Sigmoid colon (tissue), 7 donors: Measurements from ENCODE around the gene RIMBP2. TPM values are rescaled to one million over a fixed set of nuclear protein-coding genes. Genes with fewer than 3 reads are reported as not detected.

Experiments used
- DNase-seq: peaks from one replicate; pipeline ENCODE4 v3.0.0-alpha.2; 2019
- H3K27ac ChIP-seq, 4 donors: fragments of 200-600 bp; sonication (generic); one replicate each; pipeline ENCODE4 v1.5.1; 2016 to 2019; ENCODE audit warnings: mild to moderate bottlenecking in 1 of 4
- H3K27me3 ChIP-seq, 3 donors: fragments of 200-600 bp; sonication (generic); one replicate each; pipeline ENCODE4 v1.5.1; 2019; ENCODE audit warnings: mild to moderate bottlenecking in 1 of 3
- H3K36me3 ChIP-seq, 4 donors: fragments of 200-600 bp; sonication (generic); one replicate each; pipeline ENCODE4 v1.5.1; 2016 to 2019
- H3K4me1 ChIP-seq, 4 donors: fragments of 200-600 bp; sonication (generic); one replicate each; pipeline ENCODE4 v1.5.1; 2017 to 2019
- H3K4me3 ChIP-seq, 4 donors: fragments of 200-600 bp; sonication (generic); one replicate each; pipeline ENCODE4 v1.5.1; 2017 to 2019; ENCODE audit warnings: mild to moderate bottlenecking in 2 of 4, moderate library complexity in 1 of 4
- H3K9me3 ChIP-seq, 4 donors: fragments of 200-600 bp in 3 of 4; sonication (generic) in 3 of 4; one replicate each; pipeline versions ENCODE4 v1.5.1 to v1.6.1; 2013 to 2019
- CTCF ChIP-seq, 4 experiments: fragments of 450-650 bp in 3 of 4; fragments of 200-600 bp in 1 of 4; IDR thresholded peaks; one replicate each; pipeline ENCODE4 v1.5.1; 2016 to 2019; ENCODE audit warnings: antibody characterized with exemption in 4 of 4, mild to moderate bottlenecking in 3 of 4, moderate library complexity in 2 of 4
- EP300 ChIP-seq, 4 donors: sonication (generic); formaldehyde crosslinking; IDR thresholded peaks; one replicate each; pipeline ENCODE4 v1.6.1; 2017; ENCODE audit warnings: antibody characterized with exemption in 4 of 4
- POLR2A ChIP-seq, 2 donors: fragments of 450-650 bp; IDR thresholded peaks; one replicate each; pipeline ENCODE4 v1.6.1; 2016; ENCODE audit warnings: antibody characterized with exemption in 2 of 2, mild to moderate bottlenecking in 2 of 2, moderate library complexity in 2 of 2
- POLR2AphosphoS5 ChIP-seq, 4 donors: sonication (generic); formaldehyde crosslinking; IDR thresholded peaks; one replicate each; pipeline ENCODE4 v1.6.1; 2017; ENCODE audit warnings: antibody characterized with exemption in 4 of 4
- WGBS, 2 donors: extraction: QIAGEN DNeasy Blood & Tissue Kit; methylation state at CpG; one replicate each; pipeline ENCODE4 v1.1.7; 2013; 5-methylcytosine and 5-hydroxymethylcytosine counted together
- intact Hi-C: fragments of 100-400 bp; cut with DNase I; formaldehyde crosslinking; loops from one replicate; pipeline ENCODE4 v1.15.1; 2023
- polyA plus RNA-seq, 3 donors: library from polyadenylated mRNA; stranded (reverse); fragments of 200-250 nt; gene quantifications; one replicate each; pipeline ENCODE4 v1.2.3, GENCODE V29; 2013
- total RNA-seq, 4 donors: library from RNA; depleted of rRNA; stranded (reverse); fragments of >200 nt; gene quantifications; one replicate each; pipeline ENCODE4 v1.1.0, GENCODE V29; 2016
- donor health status: healthy with polysubstance abuse.
- donor health status: Bipolar disorder and iron deficiency.
- donor health status: healthy.

Gene RIMBP2
- total and polyA plus RNA-seq, 7 donors: under 0.01 to 5.5 (median 1.4) TPM

- Histone ChIP-seq H3K27ac (no peak overlapping the region), H3K4me1 (no peaks in the 10 kb centered on the region), H3K36me3 (no peaks in the 10 kb centered on the region), H3K9me3 (no peaks in the 10 kb centered on the region), H3K27me3 (no peaks in the 10 kb centered on the region), H3K4me3 (no peak overlapping the region)
- TF ChIP-seq EP300 (IDR thresholded peaks at IDR 0.05) (no peak), POLR2AphosphoS5 (IDR thresholded peaks at IDR 0.05) (no peak), POLR2A (IDR thresholded peaks at IDR 0.05) (no peak), CTCF (IDR thresholded peaks at IDR 0.05) (no peak)
- intact Hi-C loops: no loop called here
- WGBS, 2 donors: 10 to 56% methylated on average over 4 of the region's 4 CpGs
- DNase-seq: no peak
Measured at GRCh38 chr12:130420071-130420470, 296.0 kb downstream of the RIMBP2 start.

DNA sequence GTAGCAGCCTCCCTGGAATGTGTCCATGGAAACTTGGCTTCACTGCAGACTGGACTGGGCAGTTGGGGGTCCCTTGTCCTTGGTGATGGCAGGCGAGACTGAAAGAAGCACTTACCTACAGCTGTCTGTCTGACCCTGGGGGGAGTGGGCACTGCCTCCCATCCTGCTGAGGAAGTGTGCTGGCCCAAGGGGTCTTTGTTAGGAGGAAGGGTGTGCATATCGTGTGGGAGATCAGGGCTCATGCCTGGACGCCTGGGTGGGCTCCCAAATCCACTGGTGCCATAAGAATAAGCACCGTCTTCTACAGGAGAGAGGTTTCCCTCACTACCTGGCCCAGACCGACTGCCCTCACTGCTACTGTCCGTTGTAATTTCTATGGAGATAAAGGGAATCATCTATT is 297.0 kb downstream of the RIMBP2 start:
- Histone ChIP-seq H3K9me3 (no peaks in the 10 kb centered on the region), H3K4me1 (no peaks in the 10 kb centered on the region), H3K4me3 (no peak overlapping the region), H3K27ac (no peak overlapping the region), H3K27me3 (peaks cover 0 to 4% (median 0%) of the 10 kb centered on the region in 3 donors), H3K36me3 (no peaks in the 10 kb centered on the region)
- 77 to 81% methylated on average over 6 of the region's 6 CpGs for WGBS, 2 donors
- TF ChIP-seq CTCF (IDR thresholded peaks at IDR 0.05) (no peak), EP300 (IDR thresholded peaks at IDR 0.05) (no peak)
- no peak for DNase-seq
- intact Hi-C loops: no loop called here

- no peaks in the 10 kb centered on the region for H3K36me3 ChIP-seq
- H3K4me1 ChIP-seq: no peaks in the 10 kb centered on the region
- H3K27ac ChIP-seq: no peak overlapping the region
- H3K9me3 ChIP-seq: no peaks in the 10 kb centered on the region
- DNase-seq: no peak
- WGBS, 2 donors: 68 to 84% methylated on average over 3 of the region's 3 CpGs
- peaks cover 0 to 4% (median 0%) of the 10 kb centered on the region in 3 donors for H3K27me3 ChIP-seq
- intact Hi-C loops: no loop called here
- TF ChIP-seq POLR2AphosphoS5 (IDR thresholded peaks at IDR 0.05): no peak
- no peak for TF ChIP-seq EP300 (IDR thresholded peaks at IDR 0.05)
- TF ChIP-seq POLR2A (IDR thresholded peaks at IDR 0.05): no peak
- no peak overlapping the region for H3K4me3 ChIP-seq
Measured at GRCh38 chr12:130418251-130418650, 297.8 kb downstream of the RIMBP2 start.

- H3K27me3 ChIP-seq: peaks cover 0 to 4% (median 0%) of the 10 kb centered on the region in 3 donors
- 83 to 85% methylated on average over 7 of the region's 7 CpGs for WGBS, 2 donors
- TF ChIP-seq POLR2A (IDR thresholded peaks at IDR 0.05): no peak
- no peak for TF ChIP-seq EP300 (IDR thresholded peaks at IDR 0.05)
- TF ChIP-seq CTCF (IDR thresholded peaks at IDR 0.05): no peak
- TF ChIP-seq POLR2AphosphoS5 (IDR thresholded peaks at IDR 0.05): no peak
- H3K9me3 ChIP-seq: no peaks in the 10 kb centered on the region
- no peak for DNase-seq
- no peaks in the 10 kb centered on the region for H3K36me3 ChIP-seq
- H3K27ac ChIP-seq: no peak overlapping the region
- no peak overlapping the region for H3K4me3 ChIP-seq
- intact Hi-C loops: no loop called here
- no peaks in the 10 kb centered on the region for H3K4me1 ChIP-seq
Measured at GRCh38 chr12:130414381-130414780, 301.7 kb downstream of the RIMBP2 start.

GRCh38 chr12:130413909-130414308 is 302.2 kb downstream of the RIMBP2 start:
- intact Hi-C loops: no loop called here
- Histone ChIP-seq H3K9me3 (no peaks in the 10 kb centered on the region), H3K4me1 (no peaks in the 10 kb centered on the region), H3K36me3 (no peaks in the 10 kb centered on the region), H3K27ac (no peak overlapping the region), H3K27me3 (peaks cover 0 to 4% (median 0%) of the 10 kb centered on the region in 3 donors), H3K4me3 (no peak overlapping the region)
- 74 to 89% methylated on average over 18 of the region's 18 CpGs for WGBS, 2 donors
- DNase-seq: no peak
- TF ChIP-seq EP300 (IDR thresholded peaks at IDR 0.05): no peak
- TF ChIP-seq POLR2AphosphoS5 (IDR thresholded peaks at IDR 0.05): no peak
- no peak for TF ChIP-seq CTCF (IDR thresholded peaks at IDR 0.05)
- TF ChIP-seq POLR2A (IDR thresholded peaks at IDR 0.05): no peak
